ENCODE results near the gene SDR42E2.

GRCh38 chr16:22181843-22182242 lies 19.5 kb downstream of the SDR42E2 start:
- no peak for TF ChIP-seq SPI1 (IDR thresholded peaks at IDR 0.05; ENCODE audit: low read depth, low read length)
- TF ChIP-seq POLR2A (IDR thresholded peaks at IDR 0.05; ENCODE audit: low read depth, low read length): no peak
- no peak for TF ChIP-seq TAF1 (IDR thresholded peaks at IDR 0.05; ENCODE audit: low read depth, low read length)
- TF ChIP-seq POLR2AphosphoS5 (IDR thresholded peaks at IDR 0.05; ENCODE audit: low read depth, low read length): no peak
- TF ChIP-seq POU2F2 (IDR thresholded peaks at IDR 0.05; ENCODE audit: low read depth, low read length): no peak
- no peak for TF ChIP-seq PAX5 (IDR thresholded peaks at IDR 0.05; ENCODE audit: insufficient read depth, low read length, severe bottlenecking)
